CD14-positive monocyte (primary cell): ENCODE results near the gene TUBB8B. TPM values are rescaled to one million over a fixed set of nuclear protein-coding genes. Genes with fewer than 3 reads are reported as not detected.
"Not testable (repeated sequence)": the region's sequence is repeated elsewhere in the genome, so short reads cannot be mapped to it uniquely, and the experiment has no call there.

ENCODE experiments used
- DNase-seq, 3 donors: peaks; one replicate each; pipeline ENCODE4 v3.0.0-alpha.2; 2011 to 2022
- H2AFZ ChIP-seq: 2 replicates; pipeline ENCODE4 v1.6.0; 2012; ENCODE audit warnings: mild to moderate bottlenecking, low read depth, low read length, inconsistent platforms; ENCODE audit not compliant: insufficient read depth, poor library complexity, severe bottlenecking
- H3K27ac ChIP-seq, 2 donors: 1 replicate in 1 of 2; 2 replicates in 1 of 2; pipeline ENCODE4 v1.5.1; 2012 to 2013; ENCODE audit warnings: low read length in 2 of 2, control low read depth in 1 of 2, inconsistent platforms in 1 of 2, low read depth in 1 of 2, mild to moderate bottlenecking in 1 of 2
- H3K27me3 ChIP-seq, 2 donors: one replicate each; pipeline versions ENCODE4 v1.6.0 to v1.6.1; 2011 to 2013; ENCODE audit warnings: low read length in 2 of 2; ENCODE audit not compliant: control insufficient read depth in 2 of 2, insufficient read depth in 2 of 2
- H3K36me3 ChIP-seq, 2 donors: replicated peaks in 1 of 2; 1 replicate in 1 of 2; 2 replicates in 1 of 2; pipeline versions ENCODE4 v1.5.1 to v1.6.1; 2012 to 2013; ENCODE audit warnings: low read length in 2 of 2, control low read depth in 1 of 2, inconsistent platforms in 1 of 2, mild to moderate bottlenecking in 1 of 2; ENCODE audit not compliant: insufficient read depth in 2 of 2, control insufficient read depth in 1 of 2
- H3K4me1 ChIP-seq, 2 donors: 1 replicate in 1 of 2; 2 replicates in 1 of 2; pipeline versions ENCODE4 v1.5.1 to v1.6.1; 2012 to 2013; ENCODE audit warnings: low read length in 2 of 2, control low read depth in 1 of 2, inconsistent platforms in 1 of 2, mild to moderate bottlenecking in 1 of 2, moderate library complexity in 1 of 2; ENCODE audit not compliant: insufficient read depth in 2 of 2, control insufficient read depth in 1 of 2
- H3K4me2 ChIP-seq: replicated peaks from 2 replicates; pipeline ENCODE3; 2012; ENCODE audit warnings: low read length, moderate library complexity, mild to moderate bottlenecking; ENCODE audit not compliant: poor library complexity, severe bottlenecking; ENCODE audit errors: extremely low read depth
- H3K4me3 ChIP-seq, 3 experiments: fragments of 200-600 bp in 1 of 3; sonication (generic) in 1 of 3; replicated peaks in 1 of 3; 1 replicate in 2 of 3; 2 replicates in 1 of 3; pipeline ENCODE4 v1.5.1; 2011 to 2013; ENCODE audit warnings: low read length in 3 of 3, mild to moderate bottlenecking in 3 of 3, control low read depth in 2 of 3, low read depth in 2 of 3, inconsistent platforms in 1 of 3, moderate library complexity in 1 of 3
- H3K79me2 ChIP-seq: 2 replicates; pipeline ENCODE4 v1.6.0; 2012; ENCODE audit warnings: mild to moderate bottlenecking, control low read depth, inconsistent platforms, low read length, moderate library complexity; ENCODE audit not compliant: insufficient read depth
- H3K9ac ChIP-seq: 2 replicates; pipeline ENCODE4 v1.6.0; 2017; ENCODE audit warnings: low read length, mild to moderate bottlenecking; ENCODE audit not compliant: insufficient read depth, poor library complexity, severe bottlenecking
- H3K9me3 ChIP-seq, 2 donors: replicated peaks in 1 of 2; 1 replicate in 1 of 2; 2 replicates in 1 of 2; pipeline versions ENCODE4 v1.5.1 to v1.6.1; 2012 to 2013; ENCODE audit warnings: low read length in 2 of 2, control low read depth in 1 of 2; ENCODE audit not compliant: control insufficient read depth in 1 of 2, insufficient read depth in 1 of 2
- H4K20me1 ChIP-seq: 2 replicates; pipeline ENCODE4 v1.6.0; 2012; ENCODE audit warnings: mild to moderate bottlenecking, low read length, control low read depth, moderate library complexity; ENCODE audit not compliant: insufficient read depth
- H3K27ac Mint-ChIP-seq, 7 donors: one replicate each; pipeline ENCODE4 v1.8.0; 2020; ENCODE audit warnings: mild to moderate bottlenecking in 7 of 7, mixed read lengths in 7 of 7, moderate library complexity in 6 of 7, inconsistent platforms in 2 of 7
- H3K27me3 Mint-ChIP-seq, 3 donors: one replicate each; pipeline ENCODE4 v1.8.0; 2021 to 2022; ENCODE audit warnings: low read depth in 3 of 3, mild to moderate bottlenecking in 3 of 3, mixed read lengths in 3 of 3, moderate library complexity in 3 of 3, inconsistent platforms in 1 of 3
- H3K36me3 Mint-ChIP-seq, 2 donors: one replicate each; pipeline ENCODE4 v1.8.0; 2020; ENCODE audit warnings: mixed read lengths in 2 of 2, inconsistent platforms in 1 of 2, mild to moderate bottlenecking in 1 of 2
- H3K4me1 Mint-ChIP-seq: one replicate; pipeline ENCODE4 v1.8.0; 2020; ENCODE audit warnings: mild to moderate bottlenecking, mixed read lengths
- H3K4me3 Mint-ChIP-seq, 2 donors: one replicate each; pipeline ENCODE4 v1.8.0; 2020; ENCODE audit warnings: mild to moderate bottlenecking in 2 of 2, mixed read lengths in 2 of 2, moderate library complexity in 1 of 2
- H3K9me3 Mint-ChIP-seq, 7 donors: one replicate each; pipeline ENCODE4 v1.8.0; 2020 to 2022; ENCODE audit warnings: mixed read lengths in 7 of 7, mild to moderate bottlenecking in 6 of 7, moderate library complexity in 6 of 7, inconsistent platforms in 2 of 7
- WGBS: methylation state at CpG from one replicate; pipeline ENCODE4 v1.1.5; 2013; ENCODE audit warnings: missing lambda C conversion rate; ENCODE audit not compliant: insufficient coverage; 5-methylcytosine and 5-hydroxymethylcytosine counted together
- intact Hi-C, 2 donors: fragments of 100-400 bp; cut with micrococcal nuclease; formaldehyde crosslinking; loops; one replicate each; pipeline versions ENCODE4 v1.15.0 to v1.15.1; 2023
- polyA plus RNA-seq, 3 donors: library from polyadenylated mRNA; depleted of rRNA in 1 of 3; unstranded in 2 of 3; stranded (reverse) in 1 of 3; fragments of 300-500 nt in 2 of 3; fragments of >200 nt in 1 of 3; fragmentation: Illumina TruSeq in 2 of 3; gene quantifications; 1 replicate in 2 of 3; 2 replicates in 1 of 3; pipeline ENCODE4 v1.2.3, GENCODE V29; 2012 to 2021

TUBB8B gene
- polyA plus RNA-seq, 3 donors = 0.42 TPM; not detected in 2

DNA sequence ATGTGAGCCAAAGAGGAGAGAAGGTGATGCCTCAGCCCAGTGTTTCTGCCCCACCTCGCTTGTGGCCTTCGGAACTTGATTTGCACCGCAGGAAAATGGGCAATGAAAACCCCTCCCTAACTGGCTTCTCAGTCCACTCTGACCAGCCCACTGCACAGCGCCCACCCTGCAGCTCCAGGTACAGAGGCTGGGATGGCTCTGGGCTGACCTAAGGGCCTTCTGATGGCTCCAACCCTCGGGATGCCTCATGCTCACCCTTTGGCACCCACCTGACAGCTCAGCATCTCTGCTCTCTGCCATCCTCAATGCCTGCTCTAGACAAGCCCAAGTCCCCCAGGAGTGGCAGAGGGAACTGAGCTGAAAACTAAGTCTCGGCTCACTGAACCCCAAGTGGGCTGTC, 36.2 kb downstream of the TUBB8B start:
- H3K4me2 ChIP-seq = not testable (repeated sequence)
- WGBS = no CpG with 5 or more reads among the region's 6 CpGs

DNA sequence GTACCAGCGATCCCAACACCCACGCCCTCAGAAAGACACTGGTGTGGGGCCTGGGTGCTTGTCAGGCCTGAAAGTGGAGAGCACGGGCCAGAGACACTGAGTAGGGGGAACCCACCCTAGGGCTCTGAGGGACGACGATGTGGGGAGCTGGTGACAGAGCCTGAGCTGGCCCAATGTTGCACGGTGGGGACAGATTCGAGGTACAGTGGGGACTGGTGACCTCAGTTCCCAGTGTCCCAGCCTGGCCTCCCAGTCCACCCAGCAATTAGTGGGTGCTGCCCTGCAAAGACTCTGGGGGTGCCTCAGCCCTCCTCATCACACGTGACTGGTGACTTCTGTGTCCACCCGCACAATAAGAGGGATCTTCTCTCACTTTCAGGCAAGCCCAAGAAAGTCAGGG, 36.6 kb downstream of the TUBB8B start:
- H3K27ac Mint-ChIP-seq, H3K4me3 ChIP-seq, H3K36me3 ChIP-seq, H3K27me3 Mint-ChIP-seq, H3K27ac ChIP-seq, H4K20me1 ChIP-seq, H3K36me3 Mint-ChIP-seq, H2AFZ ChIP-seq, H3K79me2 ChIP-seq, H3K9me3 ChIP-seq, H3K4me2 ChIP-seq, intact Hi-C loops, H3K4me3 Mint-ChIP-seq, H3K9ac ChIP-seq, H3K4me1 Mint-ChIP-seq, H3K9me3 Mint-ChIP-seq, H3K4me1 ChIP-seq, DNase-seq, H3K27me3 ChIP-seq: not testable (repeated sequence)
- WGBS = no CpG with 5 or more reads among the region's 9 CpGs

More for the DNA sequence above, 36.2 kb downstream of the TUBB8B start:
- H3K4me1 ChIP-seq, H3K27me3 Mint-ChIP-seq, H3K36me3 ChIP-seq, H3K9me3 ChIP-seq, H3K4me1 Mint-ChIP-seq, H3K4me3 ChIP-seq, H3K9me3 Mint-ChIP-seq, H3K9ac ChIP-seq, H3K4me3 Mint-ChIP-seq, H3K79me2 ChIP-seq, H2AFZ ChIP-seq, H3K27ac ChIP-seq, H3K27ac Mint-ChIP-seq, DNase-seq, H3K36me3 Mint-ChIP-seq, H3K27me3 ChIP-seq, H4K20me1 ChIP-seq, intact Hi-C loops: not testable (repeated sequence)

DNA sequence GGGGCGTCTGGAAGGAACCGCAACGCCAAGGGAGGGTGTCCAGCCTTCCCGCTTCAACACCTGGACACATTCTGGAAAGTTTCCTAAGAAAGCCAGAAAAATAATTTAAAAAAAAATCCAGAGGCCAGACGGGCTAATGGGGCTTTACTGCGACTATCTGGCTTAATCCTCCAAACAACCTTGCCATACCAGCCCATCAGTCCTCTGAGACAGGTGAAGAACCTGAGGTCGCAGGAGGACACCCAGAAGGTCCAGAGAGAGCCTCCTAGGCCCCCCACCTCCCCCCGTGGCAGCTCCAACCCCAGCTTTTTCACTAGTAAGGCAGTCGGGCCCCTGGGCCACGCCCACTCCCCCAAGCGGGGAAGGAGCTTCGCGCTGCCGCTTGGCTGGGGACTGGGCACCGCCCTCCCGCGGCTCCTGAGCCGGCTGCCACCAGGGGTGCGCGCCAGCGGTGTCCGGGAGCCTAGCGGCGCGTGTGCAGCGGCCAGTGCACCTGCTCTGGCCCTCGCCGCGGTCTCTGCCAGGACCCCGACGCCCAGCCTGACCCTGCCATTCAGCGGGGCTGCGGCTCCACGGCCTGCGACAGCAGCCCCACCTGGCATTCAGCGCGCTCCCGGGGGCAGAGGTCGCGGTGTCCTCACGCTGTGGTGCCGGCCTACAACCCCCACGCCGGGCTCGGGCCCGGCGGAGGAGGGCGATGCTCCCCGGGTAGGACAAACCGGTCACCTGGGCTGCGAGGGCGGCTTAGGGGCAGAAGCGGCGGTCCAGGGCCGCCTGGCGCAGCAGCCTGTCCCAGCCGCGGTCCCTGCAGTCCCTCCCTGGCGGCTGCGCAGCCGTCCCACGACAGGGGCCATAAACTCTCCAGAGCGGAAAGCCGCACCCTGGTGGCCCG, 37.8 kb downstream of the TUBB8B start:
- H3K36me3 ChIP-seq, H3K27ac Mint-ChIP-seq, H3K79me2 ChIP-seq, H3K27ac ChIP-seq, H3K4me1 Mint-ChIP-seq, intact Hi-C loops, H3K4me3 Mint-ChIP-seq, H4K20me1 ChIP-seq, H2AFZ ChIP-seq, H3K4me1 ChIP-seq, H3K9me3 Mint-ChIP-seq, H3K27me3 ChIP-seq, H3K9me3 ChIP-seq, H3K4me2 ChIP-seq, H3K4me3 ChIP-seq, H3K36me3 Mint-ChIP-seq, H3K27me3 Mint-ChIP-seq, H3K9ac ChIP-seq, DNase-seq: not testable (repeated sequence)
- WGBS = no CpG with 5 or more reads among the region's 65 CpGs

DNA sequence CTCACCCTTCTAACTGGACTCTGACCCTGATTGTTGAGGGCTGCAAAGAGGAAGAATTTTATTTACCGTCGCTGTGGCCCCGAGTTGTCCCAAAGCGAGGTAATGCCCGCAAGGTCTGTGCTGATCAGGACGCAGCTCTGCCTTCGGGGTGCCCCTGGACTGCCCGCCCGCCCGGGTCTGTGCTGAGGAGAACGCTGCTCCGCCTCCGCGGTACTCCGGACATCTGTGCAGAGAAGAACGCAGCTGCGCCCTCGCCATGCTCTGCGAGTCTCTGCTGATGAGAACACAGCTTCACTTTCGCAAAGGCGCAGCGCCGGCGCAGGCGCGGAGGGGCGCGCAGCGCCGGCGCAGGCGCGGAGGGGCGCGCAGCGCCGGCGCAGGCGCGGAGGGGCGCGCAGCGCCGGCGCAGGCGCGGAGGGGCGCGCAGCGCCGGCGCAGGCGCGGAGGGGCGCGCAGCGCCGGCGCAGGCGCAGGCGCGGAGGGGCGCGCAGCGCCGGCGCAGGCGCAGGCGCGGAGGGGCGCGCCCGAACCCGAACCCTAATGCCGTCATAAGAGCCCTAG, 38.7 kb downstream of the TUBB8B start:
- H3K79me2 ChIP-seq, H3K4me2 ChIP-seq, H2AFZ ChIP-seq, H3K9ac ChIP-seq, H3K27me3 Mint-ChIP-seq, H3K27ac Mint-ChIP-seq, H3K9me3 ChIP-seq, H3K4me3 ChIP-seq, H3K4me1 Mint-ChIP-seq, H3K9me3 Mint-ChIP-seq, H3K4me1 ChIP-seq, H3K4me3 Mint-ChIP-seq, H4K20me1 ChIP-seq, H3K27me3 ChIP-seq, H3K36me3 ChIP-seq, intact Hi-C loops, H3K27ac ChIP-seq, H3K36me3 Mint-ChIP-seq, DNase-seq: not testable (repeated sequence)
- no CpG with 5 or more reads among the region's 75 CpGs for WGBS
